ENCODE data around the gene KRT20.

- TF ChIP-seq EZH2 (IDR thresholded peaks at IDR 0.05; ENCODE audit: insufficient read depth, poor library complexity, severe bottlenecking): no peak
- TF ChIP-seq EZH2phosphoT487 (IDR thresholded peaks at IDR 0.05; ENCODE audit: insufficient read depth, low read depth): no peak
These were observed 30.7 kb upstream of the KRT20 start for GRCh38 chr17:40915721-40916256.

All from GM23248 (cell line).